Activated CD4-positive, alpha-beta T cell treated with anti-CD3 and anti-CD28 coated beads for 36 hours (primary cell): ENCODE results near the gene FBXL14. TPM values are rescaled to one million over a fixed set of nuclear protein-coding genes. Genes with fewer than 3 reads are reported as not detected.

Experiments
- ATAC-seq: fragments of 200-7000 bp; cut with Tn5 transposase; one replicate; pipeline ENCODE4 v1.10.0; 2021; ENCODE audit warnings: mild to moderate bottlenecking, moderate library complexity
- CTCF ChIA-PET: fragments of 350-600 bp; sonication (Branson Sonifier 250); formaldehyde crosslinking; loops from one replicate; lab custom pipeline; 2021; ENCODE audit warnings: antibody characterized with exemption; lab: Charles Lee
- POLR2A ChIA-PET: fragments of 350-600 bp; sonication (Branson Sonifier 250); formaldehyde crosslinking; loops from one replicate; lab custom pipeline; 2021; ENCODE audit warnings: antibody characterized with exemption, inconsistent platforms; lab: Charles Lee
- DNase-seq: peaks from one replicate; pipeline ENCODE4 v3.0.0-alpha.2; 2020
- H3K27ac Mint-ChIP-seq: one replicate; pipeline ENCODE4 v1.8.0; 2021; ENCODE audit warnings: mixed read lengths
- H3K27me3 Mint-ChIP-seq: one replicate; pipeline ENCODE4 v1.8.0; 2021; ENCODE audit warnings: mixed read lengths
- H3K36me3 Mint-ChIP-seq: one replicate; pipeline ENCODE4 v1.8.0; 2021; ENCODE audit warnings: low read depth, mixed read lengths
- H3K4me1 Mint-ChIP-seq: one replicate; pipeline ENCODE4 v1.8.0; 2021; ENCODE audit warnings: mixed read lengths
- H3K4me3 Mint-ChIP-seq: one replicate; pipeline ENCODE4 v1.8.0; 2021; ENCODE audit warnings: mild to moderate bottlenecking, moderate library complexity, mixed read lengths
- H3K9me3 Mint-ChIP-seq: one replicate; pipeline ENCODE4 v1.8.0; 2021; ENCODE audit warnings: low read depth, mixed read lengths
- intact Hi-C, 2 experiments: fragments of 100-400 bp; cut with DNase I in 1 of 2; cut with micrococcal nuclease in 1 of 2; formaldehyde crosslinking; loops; one replicate each; pipeline versions ENCODE4 v1.14.2 to v1.15.1; 2022 to 2024; cut with DNase I, micrococcal nuclease
- total RNA-seq, 2 experiments: library from RNA; stranded (reverse); gene quantifications; one replicate each; pipeline ENCODE4 v1.2.3, GENCODE V29; 2021

Gene FBXL14
- total RNA-seq, result 10 to 100 TPM; 17.0 to 17.8 TPM

GRCh38 chr12:1594261-1595025 lies at the start of gene FBXL14:
TSS of gene FBXL14 (minus strand) at chr12:1594581. CDS start at chr12:1594066, 515 bp downstream.
- Mint-ChIP-seq H3K36me3 (peaks cover 21% of the 10 kb centered on the region), H3K9me3 (no peaks in the 10 kb centered on the region), H3K4me3 (peak within 1 kb of the TSS; percentile 98), H3K4me1 (peaks cover 38% of the 10 kb centered on the region), H3K27me3 (no peaks in the 10 kb centered on the region), H3K27ac (peak within 1 kb of the TSS; percentile 93)
- intact Hi-C loops, result loop anchor here (1.0 to 5.0 kb wide), 13 partner anchors 62 to 1207 kb away; partner anchors contain the start of genes ADIPOR2 (in 2 of the 2), ERC1 (in 2 of the 2), KDM5A (in 2 of the 2) and RAD52 (in 1 of the 2)
- ATAC-seq, result peak; percentile 57
- CTCF ChIA-PET, result interaction anchor here (0.6 to 7.6 kb wide), 7 partner anchors 8 to 477 kb away, joined by 3 to 58 read pairs (median 4); no protein-coding TSS in a partner anchor
- peak; percentile 93 for DNase-seq
- POLR2A ChIA-PET, result no interaction called here

- ChIA-PET POLR2A (no interaction called here), CTCF (interaction anchor here (2.3 to 14.0 kb wide), 3 partner anchors 9 to 147 kb away, joined by 8 to 246 read pairs (median 16); no protein-coding TSS in a partner anchor)
- ATAC-seq, result no peak
- Mint-ChIP-seq H3K27ac (no peak overlapping the region), H3K4me3 (no peak overlapping the region), H3K36me3 (no peaks in the 10 kb centered on the region), H3K27me3 (no peaks in the 10 kb centered on the region), H3K9me3 (no peaks in the 10 kb centered on the region), H3K4me1 (peaks cover 2% of the 10 kb centered on the region)
- DNase-seq, result no peak
- intact Hi-C loops, result no loop called here
These were observed 49.6 kb upstream of the FBXL14 start for GRCh38 chr12:1643905-1644533.

GRCh38 chr12:1643043-1643442 lies 48.7 kb upstream of the FBXL14 start:
- Mint-ChIP-seq H3K9me3 (no peaks in the 10 kb centered on the region), H3K4me3 (no peak overlapping the region), H3K27ac (no peak overlapping the region), H3K27me3 (no peaks in the 10 kb centered on the region), H3K36me3 (no peaks in the 10 kb centered on the region), H3K4me1 (peaks cover 2% of the 10 kb centered on the region)
- DNase-seq, result no peak
- ChIA-PET CTCF (interaction anchor here (2.3 to 14.0 kb wide), 2 partner anchors 10 to 148 kb away, joined by 8 to 246 read pairs; no protein-coding TSS in a partner anchor), POLR2A (no interaction called here)
- intact Hi-C loops, result no loop called here
- ATAC-seq, result no peak

GRCh38 chr12:1642513-1642912 lies 48.1 kb upstream of the FBXL14 start:
- Mint-ChIP-seq H3K27ac (no peak overlapping the region), H3K4me3 (no peak overlapping the region), H3K36me3 (no peaks in the 10 kb centered on the region), H3K4me1 (peaks cover 2% of the 10 kb centered on the region), H3K9me3 (no peaks in the 10 kb centered on the region), H3K27me3 (no peaks in the 10 kb centered on the region)
- CTCF ChIA-PET, result interaction anchor here (14.0 kb wide), 1 partner anchor 148 kb away, joined by 246 read pairs; no protein-coding TSS in a partner anchor
- ATAC-seq (no peak), DNase-seq (no peak)
- intact Hi-C loops, result no loop called here
- POLR2A ChIA-PET, result no interaction called here

GRCh38 chr12:1640328-1641234 lies 46.2 kb upstream of the FBXL14 start:
- DNase-seq (no peak), ATAC-seq (no peak)
- Mint-ChIP-seq H3K27me3 (peaks cover 5% of the 10 kb centered on the region), H3K9me3 (no peaks in the 10 kb centered on the region), H3K36me3 (no peaks in the 10 kb centered on the region), H3K4me3 (no peak overlapping the region), H3K27ac (no peak overlapping the region), H3K4me1 (peaks cover 2% of the 10 kb centered on the region)
- POLR2A ChIA-PET, result no interaction called here
- CTCF ChIA-PET, result interaction anchor here (0.6 to 0.8 kb wide), 2 partner anchors 150 to 299 kb away, joined by 3 to 4 read pairs; no protein-coding TSS in a partner anchor
- intact Hi-C loops, result no loop called here

GRCh38 chr12:1639538-1639937 lies 45.2 kb upstream of the FBXL14 start:
- no peak for ATAC-seq
- Mint-ChIP-seq H3K36me3 (no peaks in the 10 kb centered on the region), H3K4me1 (no peaks in the 10 kb centered on the region), H3K4me3 (no peak overlapping the region), H3K27me3 (peaks cover 12% of the 10 kb centered on the region), H3K27ac (no peak overlapping the region), H3K9me3 (no peaks in the 10 kb centered on the region)
- ChIA-PET CTCF (no interaction called here), POLR2A (no interaction called here)
- no peak for DNase-seq
- intact Hi-C loops, result no loop called here

GRCh38 chr12:1638203-1638602 lies 43.8 kb upstream of the FBXL14 start:
- no peak for DNase-seq
- POLR2A ChIA-PET, result interaction anchor here (0.6 kb wide), 1 partner anchor 30 kb away, joined by 3 read pairs; no protein-coding TSS in a partner anchor
- Mint-ChIP-seq H3K4me1 (no peaks in the 10 kb centered on the region), H3K27ac (no peak overlapping the region), H3K27me3 (peaks cover 21% of the 10 kb centered on the region), H3K36me3 (no peaks in the 10 kb centered on the region), H3K9me3 (no peaks in the 10 kb centered on the region), H3K4me3 (no peak overlapping the region)
- intact Hi-C loops, result no loop called here
- no peak for ATAC-seq
- CTCF ChIA-PET, result interaction anchor here (0.6 to 1.2 kb wide), 4 partner anchors 10 to 321 kb away, joined by 3 read pairs; no protein-coding TSS in a partner anchor

GRCh38 chr12:1635301-1636095 lies 41.1 kb upstream of the FBXL14 start:
- H3K4me3 Mint-ChIP-seq, result no peak overlapping the region
- peaks cover 8% of the 10 kb centered on the region for H3K4me1 Mint-ChIP-seq
- ATAC-seq (no peak), DNase-seq (no peak)
- ChIA-PET CTCF (interaction anchor here (0.6 to 5.6 kb wide), 29 partner anchors 10 to 518 kb away, joined by 3 to 68 read pairs (median 4); no protein-coding TSS in a partner anchor), POLR2A (no interaction called here)
- H3K27me3 Mint-ChIP-seq, result peaks cover 46% of the 10 kb centered on the region
- intact Hi-C loops, result no loop called here
- H3K36me3 Mint-ChIP-seq, result no peaks in the 10 kb centered on the region
- no peak overlapping the region for H3K27ac Mint-ChIP-seq
- no peaks in the 10 kb centered on the region for H3K9me3 Mint-ChIP-seq

- ChIA-PET CTCF (interaction anchor here (0.5 to 5.6 kb wide), 40 partner anchors 10 to 1120 kb away, joined by 3 to 68 read pairs (median 4); no protein-coding TSS in a partner anchor), POLR2A (interaction anchor here (0.5 to 0.6 kb wide), 2 partner anchors 213 to 923 kb away, joined by 4 read pairs; no protein-coding TSS in a partner anchor)
- Mint-ChIP-seq H3K27ac (no peak overlapping the region), H3K4me1 (peaks cover 13% of the 10 kb centered on the region), H3K4me3 (no peak overlapping the region), H3K36me3 (no peaks in the 10 kb centered on the region), H3K9me3 (no peaks in the 10 kb centered on the region), H3K27me3 (peaks cover 51% of the 10 kb centered on the region)
- DNase-seq, result peak; percentile 82
- peak; percentile 73 for ATAC-seq
- intact Hi-C loops, result loop anchor here (1.0 to 5.0 kb wide), 3 partner anchors 157 to 308 kb away; no protein-coding TSS in a partner anchor
These were observed 40.3 kb upstream of the FBXL14 start for GRCh38 chr12:1634590-1635191.
